HG03565 (cell line): ENCODE measurements around the gene SPAG16.
"Not testable (repeated sequence)": the region's sequence is repeated elsewhere in the genome, so short reads cannot be mapped to it uniquely, and the experiment has no call there.

Experiments
- ATAC-seq: cut with Tn5 transposase; IDR thresholded peaks from one replicate; pipeline ENCODE4 v1.9.1; 2021; ENCODE audit warnings: mild to moderate bottlenecking, moderate library complexity; ENCODE audit not compliant: unreplicated experiment

The SPAG16 gene

GRCh38 chr2:213688825-213689224, 404.6 kb downstream of the SPAG16 start:
- ATAC-seq: not testable (repeated sequence)

DNA sequence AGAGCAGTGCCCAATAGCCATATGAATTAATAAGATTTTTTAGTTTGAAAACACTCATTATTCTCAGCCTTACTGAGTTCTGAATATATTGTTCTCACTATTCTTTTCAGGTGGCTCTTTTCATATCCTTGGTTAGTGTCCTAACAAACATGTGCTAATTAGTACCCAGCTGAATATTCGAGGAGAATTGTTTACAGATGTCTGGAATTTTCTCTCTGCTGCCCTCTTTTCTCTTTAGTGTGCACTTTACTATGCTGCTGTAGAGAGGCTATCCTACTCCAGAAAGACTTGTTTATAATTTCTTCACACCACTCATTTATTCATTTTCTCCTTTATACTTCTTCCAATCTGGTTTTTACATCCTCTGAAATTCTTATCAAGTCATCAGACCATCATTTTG, 405.3 kb downstream of the SPAG16 start:
- ATAC-seq: no peak

DNA sequence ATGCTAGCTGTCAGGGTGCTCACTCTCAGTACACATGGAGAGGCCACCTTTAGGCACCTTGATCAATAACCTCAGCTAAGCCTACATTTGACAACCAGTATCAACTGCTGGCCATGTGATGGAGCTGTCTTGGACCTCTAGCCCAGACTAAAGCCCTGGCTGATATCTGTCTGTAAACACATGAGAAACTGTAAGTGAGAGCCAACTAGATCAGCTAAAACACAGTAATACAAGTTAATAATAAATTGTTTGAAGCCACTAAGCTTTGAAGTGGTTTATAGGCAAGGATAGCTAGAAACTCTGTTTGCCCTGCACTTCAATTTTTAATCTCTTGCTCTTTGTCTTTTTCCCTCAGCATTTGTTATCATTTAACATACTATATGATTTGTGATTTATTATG, 407.1 kb downstream of the SPAG16 start:
- ATAC-seq: no peak

- peak; percentile 56 for ATAC-seq
These were observed 412.2 kb downstream of the SPAG16 start for GRCh38 chr2:213696442-213696841.

DNA sequence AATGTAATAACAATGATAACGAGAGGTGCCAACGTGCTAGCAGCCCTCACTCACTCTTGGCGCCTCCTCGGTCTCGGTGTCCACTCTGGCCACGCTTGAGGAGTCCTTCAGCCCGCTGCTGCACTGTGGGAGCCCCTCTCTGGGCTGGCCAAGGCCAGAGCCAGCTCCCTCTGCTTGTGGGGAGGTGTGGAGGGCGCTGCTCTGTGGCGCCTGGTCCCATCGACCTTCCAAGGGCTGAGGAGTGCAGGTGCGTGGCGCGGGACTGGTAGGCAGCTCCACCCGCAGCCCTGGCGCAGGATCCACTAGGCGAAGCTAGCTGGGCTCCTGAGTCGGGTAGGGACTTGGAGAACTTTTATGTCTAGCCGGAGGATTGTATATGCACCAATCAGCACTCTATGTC, 417.1 kb downstream of the SPAG16 start:
- not testable (repeated sequence) for ATAC-seq

- no peak for ATAC-seq
These were observed 419.3 kb downstream of the SPAG16 start for GRCh38 chr2:213703406-213704098.

- ATAC-seq: no peak
These were observed 425.9 kb downstream of the SPAG16 start for GRCh38 chr2:213710164-213710563.

DNA sequence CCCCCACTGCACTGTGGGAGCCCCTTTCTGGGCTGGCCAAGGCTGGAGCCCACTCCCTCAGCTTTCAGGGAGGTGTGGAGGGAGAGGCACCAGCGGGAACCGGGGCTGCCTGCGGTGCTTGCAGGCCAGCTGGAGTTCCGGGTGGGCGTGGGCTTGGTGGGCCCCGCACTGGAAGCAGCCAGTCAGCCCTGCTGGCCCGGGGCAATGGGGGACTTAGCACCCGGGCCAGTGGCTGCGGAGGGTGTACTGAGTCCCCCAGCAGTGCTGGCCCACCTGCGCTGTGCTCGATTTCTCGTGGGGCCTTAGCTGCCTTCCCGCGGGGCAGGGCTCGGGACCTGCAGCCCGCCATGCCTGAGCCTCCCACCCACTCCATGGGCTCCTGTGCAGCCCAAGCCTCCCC, 434.1 kb downstream of the SPAG16 start:
- not testable (repeated sequence) for ATAC-seq

GRCh38 chr2:213722565-213722964, 438.3 kb downstream of the SPAG16 start:
- ATAC-seq: no peak

DNA sequence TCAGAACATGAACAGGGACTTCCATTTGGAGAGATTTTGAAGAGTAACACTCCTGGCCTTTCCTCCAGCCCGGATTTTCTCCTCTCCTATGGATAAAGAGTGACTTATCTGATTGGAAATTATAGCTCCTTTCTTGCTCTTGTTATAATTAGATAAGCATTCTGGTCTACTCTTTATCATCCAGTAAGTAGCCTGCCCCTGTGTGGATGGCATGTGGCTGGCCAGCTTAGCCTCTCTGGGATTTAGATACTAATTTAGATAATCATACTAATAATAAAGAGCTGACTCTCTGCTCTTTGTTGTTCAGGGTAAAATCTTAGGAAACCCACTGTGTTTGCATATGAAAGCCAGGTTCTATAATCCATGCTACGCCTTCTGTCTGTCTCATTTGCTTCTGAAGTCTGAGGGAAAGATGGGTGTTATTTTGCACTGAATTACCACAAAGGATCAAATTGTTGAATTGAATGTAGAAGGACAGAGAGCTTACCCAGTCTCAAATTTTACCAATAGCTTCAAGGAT, 438.8 kb downstream of the SPAG16 start:
- ATAC-seq: no peak

DNA sequence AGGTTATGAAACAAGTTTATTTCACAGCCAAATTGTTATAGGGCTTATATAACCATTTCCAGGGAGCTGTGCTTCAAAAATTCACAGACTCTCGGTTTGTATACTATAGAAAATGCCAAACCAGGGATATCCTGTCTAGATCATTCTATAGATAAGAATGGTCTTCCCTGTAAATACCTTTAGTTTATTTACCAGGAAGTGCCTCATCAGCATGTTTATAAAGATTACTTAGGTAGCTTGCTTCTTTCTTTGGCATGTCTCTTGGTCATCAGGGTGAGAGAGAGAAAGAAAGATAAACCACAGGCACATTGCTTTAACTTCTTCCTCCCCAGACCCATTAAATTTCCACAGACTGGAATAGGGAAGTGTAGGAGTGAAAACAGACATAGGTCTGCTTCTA, 439.4 kb downstream of the SPAG16 start:
- ATAC-seq: no peak

DNA sequence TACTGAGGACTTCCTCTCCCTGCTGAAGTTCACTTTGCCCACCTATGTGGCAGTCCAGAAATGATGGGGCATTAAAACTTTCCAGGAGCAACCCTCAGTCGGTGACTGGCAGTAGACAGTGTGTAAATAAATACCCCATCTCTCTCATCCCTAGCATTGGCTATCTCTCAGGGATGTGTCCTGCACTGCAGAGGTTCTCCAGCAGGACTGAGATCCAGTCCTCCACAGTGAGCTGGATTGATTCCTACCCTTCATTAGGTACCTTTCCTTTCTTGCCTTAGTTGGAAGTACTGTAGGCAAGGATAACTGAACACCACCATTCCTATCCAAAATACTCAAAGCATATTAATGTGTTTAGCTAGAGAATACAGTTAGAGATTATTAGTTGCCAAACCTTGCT, 441.8 kb downstream of the SPAG16 start:
- no peak for ATAC-seq

- peak; percentile 97 for ATAC-seq
These were observed 449.6 kb downstream of the SPAG16 start for GRCh38 chr2:213733893-213734292.

- peak; percentile 73 for ATAC-seq
These were observed 456.2 kb downstream of the SPAG16 start for GRCh38 chr2:213740453-213740852.

DNA sequence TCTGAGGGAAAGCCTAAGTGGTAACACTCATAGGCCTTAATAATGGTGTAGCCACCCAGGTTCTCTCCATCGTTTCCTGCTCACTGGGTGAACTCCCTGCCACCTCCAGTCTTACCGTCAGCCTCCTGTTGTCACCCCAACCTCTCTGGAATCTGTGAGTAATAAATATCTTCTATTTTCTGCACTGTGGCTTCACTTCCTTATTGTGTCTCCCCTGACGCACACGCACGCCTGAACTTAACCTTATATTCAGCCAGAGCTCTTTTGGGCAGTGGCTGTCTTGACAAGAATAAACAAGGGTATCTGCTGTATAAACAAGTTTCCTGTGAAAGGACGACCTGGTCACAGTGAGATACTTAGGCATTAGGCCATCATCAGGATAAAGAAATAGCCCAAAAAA, 467.2 kb downstream of the SPAG16 start:
- ATAC-seq: peak; percentile 95

- ATAC-seq: no peak
These were observed 468.3 kb downstream of the SPAG16 start for GRCh38 chr2:213752575-213752974.

DNA sequence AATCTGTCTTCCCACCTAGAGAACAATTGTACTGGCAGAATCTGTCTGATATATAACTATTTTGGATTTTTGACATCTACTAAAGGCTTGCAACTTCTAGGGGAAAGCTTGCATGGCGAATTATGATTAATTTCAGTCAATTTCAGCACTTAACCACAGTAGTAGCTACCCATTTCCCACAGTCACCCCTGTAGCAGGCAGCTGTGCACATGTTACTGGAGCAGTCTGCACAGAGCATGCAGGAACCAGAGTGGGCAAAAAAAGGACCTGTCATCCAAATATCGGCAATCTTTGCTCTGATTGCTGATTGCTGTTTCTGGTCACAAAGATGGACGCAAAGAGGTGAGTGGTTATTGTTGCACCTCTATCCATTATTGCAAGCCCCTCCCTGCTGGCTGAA, 473.3 kb downstream of the SPAG16 start:
- ATAC-seq: peak; percentile 53

- ATAC-seq: no peak
These were observed 479.1 kb downstream of the SPAG16 start for GRCh38 chr2:213763354-213763753.

GRCh38 chr2:213763963-213764362, 479.7 kb downstream of the SPAG16 start:
- ATAC-seq: no peak

DNA sequence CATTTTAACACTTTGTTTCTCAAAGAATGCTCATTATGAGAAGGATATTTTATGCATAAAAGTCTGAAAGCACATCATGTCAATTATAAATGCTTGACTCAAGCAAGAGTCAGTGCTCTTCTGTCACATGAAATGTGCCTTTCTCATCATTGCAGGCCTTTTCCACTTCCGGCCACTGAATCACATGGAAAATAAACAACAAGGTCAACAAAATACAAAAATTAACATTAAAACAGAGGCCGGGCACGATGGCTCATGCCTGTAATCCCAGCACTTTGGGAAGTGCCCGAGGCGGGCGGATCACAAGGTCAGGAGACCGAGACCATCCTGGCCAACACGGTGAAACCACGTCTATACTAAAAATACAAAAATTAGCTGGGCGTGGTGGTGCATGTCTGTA, 480.6 kb downstream of the SPAG16 start:
- no peak for ATAC-seq

DNA sequence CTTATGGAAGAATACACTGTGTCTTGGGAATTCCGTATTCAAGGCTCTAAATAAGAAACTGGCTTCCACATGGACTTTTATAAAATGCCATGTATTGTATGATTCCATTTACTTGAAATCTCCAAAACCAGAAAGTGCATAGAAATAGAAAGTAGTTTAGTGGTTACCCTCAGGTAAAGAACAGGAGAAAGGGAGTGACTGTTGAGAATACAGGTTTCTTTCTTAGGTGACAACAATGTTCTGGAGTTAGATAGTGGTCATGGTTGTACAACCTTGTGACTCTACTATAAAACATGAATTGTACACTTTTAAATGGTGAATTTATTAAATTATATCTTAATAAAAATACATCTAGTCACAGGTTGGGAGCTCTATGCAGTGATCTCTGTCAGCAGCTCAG, 481.8 kb downstream of the SPAG16 start:
- ATAC-seq: peak; percentile 35

GRCh38 chr2:213766465-213766901, 482.2 kb downstream of the SPAG16 start:
- ATAC-seq: peak; percentile 96

DNA sequence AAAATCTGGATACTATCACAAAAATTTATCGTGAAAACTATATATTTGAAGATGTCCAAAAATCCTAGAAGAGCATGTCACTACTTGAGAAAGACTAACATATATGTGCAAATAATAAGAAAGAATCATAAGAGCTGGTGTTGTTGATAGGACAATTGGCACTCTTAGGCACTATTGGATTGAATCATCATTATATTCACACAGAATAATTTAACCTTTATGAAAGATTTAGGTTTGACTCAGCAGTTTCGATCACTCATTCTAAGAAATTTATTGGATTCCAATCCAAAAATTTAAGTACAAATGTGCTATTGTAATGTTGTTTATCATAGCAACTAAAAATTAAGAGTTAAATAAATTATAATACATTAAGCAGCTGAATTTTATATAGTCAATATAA, 503.6 kb downstream of the SPAG16 start:
- ATAC-seq: peak; percentile 76
